ENCODE results near the gene CLMP. TPM values are rescaled to one million over a fixed set of nuclear protein-coding genes. Genes with fewer than 3 reads are reported as not detected.
"Not testable (repeated sequence)": the region's sequence is repeated elsewhere in the genome, so short reads cannot be mapped to it uniquely, and the experiment has no call there.

Gene CLMP
- total RNA-seq, 1 donor from 2014 or later: 3.4 TPM

GRCh38 chr11:123132881-123133280 is 62.2 kb downstream of the CLMP start:
- no peak overlapping the region for H3K4me3 ChIP-seq
- intact Hi-C loops (cut with micrococcal nuclease): no loop called here
- peaks cover 6% of the 10 kb centered on the region for H3K27me3 ChIP-seq (ENCODE audit: low read depth)
- DNase-seq: no peak
- H3K36me3 ChIP-seq: no peaks in the 10 kb centered on the region
- no peak for TF ChIP-seq CTCF (IDR thresholded peaks at IDR 0.05; ENCODE audit: borderline replicate concordance)
- peaks cover 7% of the 10 kb centered on the region for H3K4me1 ChIP-seq
- H3K9me3 ChIP-seq (replicated peaks): no peaks in the 10 kb centered on the region
- H3K27ac ChIP-seq (replicated peaks): no peak overlapping the region

GRCh38 chr11:123132034-123132766 is 62.8 kb downstream of the CLMP start:
- intact Hi-C loops (cut with micrococcal nuclease); H3K27me3 ChIP-seq (ENCODE audit: low read depth); H3K9me3 ChIP-seq (replicated peaks); H3K4me3 ChIP-seq; H3K27ac ChIP-seq (replicated peaks); H3K4me1 ChIP-seq; H3K36me3 ChIP-seq; DNase-seq: not testable (repeated sequence)

- Histone ChIP-seq H3K27ac (replicated peaks) (peak overlapping the region; percentile 1), H3K9me3 (replicated peaks) (no peaks in the 10 kb centered on the region), H3K4me1 (no peaks in the 10 kb centered on the region), H3K4me3 (no peak overlapping the region), H3K36me3 (no peaks in the 10 kb centered on the region), H3K27me3 (ENCODE audit: low read depth) (peaks cover 6% of the 10 kb centered on the region)
- intact Hi-C loops (cut with micrococcal nuclease): no loop called here
- TF ChIP-seq CTCF (IDR thresholded peaks at IDR 0.05; ENCODE audit: borderline replicate concordance): no peak
- DNase-seq: no peak
Measured at GRCh38 chr11:123129920-123130319, 65.1 kb downstream of the CLMP start.

GRCh38 chr11:123125169-123125568 is 69.9 kb downstream of the CLMP start:
- H3K27me3 ChIP-seq (ENCODE audit: low read depth): peaks cover 41% of the 10 kb centered on the region
- H3K4me1 ChIP-seq: no peaks in the 10 kb centered on the region
- intact Hi-C loops (cut with micrococcal nuclease): no loop called here
- H3K27ac ChIP-seq (replicated peaks): no peak overlapping the region
- no peaks in the 10 kb centered on the region for H3K36me3 ChIP-seq
- TF ChIP-seq CTCF (IDR thresholded peaks at IDR 0.05; ENCODE audit: borderline replicate concordance): no peak
- no peaks in the 10 kb centered on the region for H3K9me3 ChIP-seq (replicated peaks)
- H3K4me3 ChIP-seq: no peak overlapping the region
- DNase-seq: no peak

GRCh38 chr11:123122852-123123251 is 72.2 kb downstream of the CLMP start:
- H3K4me1 ChIP-seq: no peaks in the 10 kb centered on the region
- H3K9me3 ChIP-seq (replicated peaks): no peaks in the 10 kb centered on the region
- DNase-seq: no peak
- TF ChIP-seq CTCF (IDR thresholded peaks at IDR 0.05; ENCODE audit: borderline replicate concordance): no peak
- H3K27me3 ChIP-seq (ENCODE audit: low read depth): peaks cover 41% of the 10 kb centered on the region
- H3K27ac ChIP-seq (replicated peaks): peak overlapping the region; percentile 64
- no peaks in the 10 kb centered on the region for H3K36me3 ChIP-seq
- intact Hi-C loops (cut with micrococcal nuclease): no loop called here
- H3K4me3 ChIP-seq: no peak overlapping the region

GRCh38 chr11:123122341-123122740 is 72.7 kb downstream of the CLMP start:
- H3K4me1 ChIP-seq: no peaks in the 10 kb centered on the region
- peaks cover 41% of the 10 kb centered on the region for H3K27me3 ChIP-seq (ENCODE audit: low read depth)
- H3K9me3 ChIP-seq (replicated peaks): no peaks in the 10 kb centered on the region
- no peak overlapping the region for H3K4me3 ChIP-seq
- H3K27ac ChIP-seq (replicated peaks): peak overlapping the region; percentile 64
- no peaks in the 10 kb centered on the region for H3K36me3 ChIP-seq
- no peak for TF ChIP-seq CTCF (IDR thresholded peaks at IDR 0.05; ENCODE audit: borderline replicate concordance)
- DNase-seq: no peak
- intact Hi-C loops (cut with micrococcal nuclease): no loop called here
